ENCODE data around the gene ITGA8.

Gene ITGA8

GRCh38 chr10:15712883-15713282 is 6.8 kb downstream of the ITGA8 start:
- no peak for DNase-seq (ENCODE audit: low read depth)
- no peak overlapping the region for H3K4me3 ChIP-seq (ENCODE audit: low read depth, low read length)
- TF ChIP-seq, protein P1, sequence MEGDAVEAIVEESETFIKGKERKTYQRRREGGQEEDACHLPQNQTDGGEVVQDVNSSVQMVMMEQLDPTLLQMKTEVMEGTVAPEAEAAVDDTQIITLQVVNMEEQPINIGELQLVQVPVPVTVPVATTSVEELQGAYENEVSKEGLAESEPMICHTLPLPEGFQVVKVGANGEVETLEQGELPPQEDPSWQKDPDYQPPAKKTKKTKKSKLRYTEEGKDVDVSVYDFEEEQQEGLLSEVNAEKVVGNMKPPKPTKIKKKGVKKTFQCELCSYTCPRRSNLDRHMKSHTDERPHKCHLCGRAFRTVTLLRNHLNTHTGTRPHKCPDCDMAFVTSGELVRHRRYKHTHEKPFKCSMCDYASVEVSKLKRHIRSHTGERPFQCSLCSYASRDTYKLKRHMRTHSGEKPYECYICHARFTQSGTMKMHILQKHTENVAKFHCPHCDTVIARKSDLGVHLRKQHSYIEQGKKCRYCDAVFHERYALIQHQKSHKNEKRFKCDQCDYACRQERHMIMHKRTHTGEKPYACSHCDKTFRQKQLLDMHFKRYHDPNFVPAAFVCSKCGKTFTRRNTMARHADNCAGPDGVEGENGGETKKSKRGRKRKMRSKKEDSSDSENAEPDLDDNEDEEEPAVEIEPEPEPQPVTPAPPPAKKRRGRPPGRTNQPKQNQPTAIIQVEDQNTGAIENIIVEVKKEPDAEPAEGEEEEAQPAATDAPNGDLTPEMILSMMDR (IDR thresholded peaks at IDR 0.05; ENCODE audit: low read depth, low read length, missing control alignments), result no peak

DNA sequence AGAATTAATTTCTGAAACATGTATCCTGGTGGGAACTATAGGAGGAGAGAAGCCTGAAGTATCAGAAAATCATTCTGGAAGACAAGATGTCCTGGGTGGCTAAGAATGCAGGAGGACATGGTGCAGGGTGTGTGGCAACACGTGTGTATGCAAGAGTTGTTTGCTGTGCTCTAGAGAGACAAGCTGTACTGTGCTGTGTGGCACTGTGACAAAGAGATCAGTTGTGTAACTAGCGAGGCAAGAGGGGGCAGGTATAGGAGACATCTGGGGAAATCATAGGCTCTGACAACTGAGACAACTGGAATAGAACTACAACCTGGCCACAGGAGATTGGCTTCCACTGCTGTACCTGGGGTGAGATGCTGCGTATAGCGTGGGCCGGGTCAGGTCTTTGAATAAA is 9.3 kb downstream of the ITGA8 start:
- TF ChIP-seq, protein P1 (IDR thresholded peaks at IDR 0.05; ENCODE audit: low read depth, low read length, missing control alignments), result no peak
- no peak overlapping the region for H3K4me3 ChIP-seq (ENCODE audit: low read depth, low read length)
- DNase-seq (ENCODE audit: low read depth), result no peak

DNA sequence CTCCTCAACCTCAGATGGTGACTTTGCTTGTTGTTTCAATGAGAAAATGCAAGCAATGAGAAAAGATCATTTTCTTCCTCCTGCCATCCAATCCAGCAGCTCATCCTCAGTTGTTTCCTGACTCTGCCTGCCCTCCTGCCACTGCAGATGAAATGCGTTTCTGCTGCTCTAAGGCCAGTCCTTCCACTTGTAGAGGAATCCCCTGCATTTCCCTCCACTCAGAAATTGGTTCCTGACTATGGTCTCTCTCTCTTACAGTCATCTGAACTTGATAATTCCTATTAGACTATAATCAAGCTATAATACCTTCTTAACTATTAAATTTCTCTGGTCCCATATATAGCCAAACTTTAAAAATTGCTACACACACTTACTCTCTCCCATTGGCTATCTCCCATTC is 14.4 kb downstream of the ITGA8 start:
- DNase-seq (ENCODE audit: low read depth), result no peak
- TF ChIP-seq, protein P1 (IDR thresholded peaks at IDR 0.05; ENCODE audit: low read depth, low read length, missing control alignments), result no peak
- H3K4me3 ChIP-seq (ENCODE audit: low read depth, low read length), result no peak overlapping the region

DNA sequence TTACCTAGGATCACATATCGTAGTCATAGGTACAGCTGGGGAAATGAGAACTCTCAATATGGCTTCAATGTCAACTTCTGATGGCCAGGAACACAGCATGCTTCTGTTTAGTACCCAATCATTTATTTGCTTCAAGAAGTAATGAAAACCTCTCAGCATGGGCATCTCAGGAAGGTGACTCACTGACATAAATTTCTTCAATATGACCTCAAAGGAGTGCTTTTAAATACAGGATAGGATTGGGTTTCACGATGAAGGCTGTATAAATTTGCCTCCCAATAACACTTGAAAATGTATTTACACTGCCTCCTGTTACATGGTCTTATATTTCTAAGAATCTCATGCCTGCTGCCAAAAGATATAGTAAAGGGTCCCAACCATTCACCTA is 15.1 kb downstream of the ITGA8 start:
- DNase-seq (ENCODE audit: low read depth), result no peak
- TF ChIP-seq, protein P1 (IDR thresholded peaks at IDR 0.05; ENCODE audit: low read depth, low read length, missing control alignments), result no peak
- no peak overlapping the region for H3K4me3 ChIP-seq (ENCODE audit: low read depth, low read length)

DNA sequence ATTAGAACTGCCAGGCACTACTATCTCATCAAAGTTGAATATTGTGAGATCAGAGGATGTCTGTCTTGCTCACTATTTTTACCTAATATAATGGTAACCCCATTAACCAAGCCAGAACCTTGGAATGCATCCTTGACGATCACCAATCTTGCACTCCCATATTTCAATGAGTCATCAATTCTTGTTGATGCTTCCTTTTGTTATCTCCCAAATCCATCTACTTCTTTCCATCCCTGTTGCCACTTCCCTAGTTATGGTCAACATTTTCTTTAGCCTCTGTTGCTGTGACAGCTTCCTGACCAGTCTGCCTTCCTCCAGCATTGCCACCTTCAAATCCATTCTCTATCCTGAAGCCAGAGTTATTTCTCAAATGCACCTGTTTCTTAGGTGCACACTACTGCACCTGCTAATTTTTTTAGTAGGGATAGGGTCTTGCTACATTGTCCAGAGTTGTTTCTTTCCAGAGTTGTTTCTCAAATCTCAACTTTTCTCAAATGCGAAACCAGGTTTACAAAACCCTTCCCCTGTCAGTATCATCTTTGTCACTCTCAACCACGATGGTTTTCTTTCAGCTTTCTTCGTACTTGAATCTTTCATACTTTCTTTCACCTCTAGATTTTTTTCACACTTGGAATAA is 15.7 kb downstream of the ITGA8 start:
- DNase-seq (ENCODE audit: low read depth), result no peak
- TF ChIP-seq, protein P1 (IDR thresholded peaks at IDR 0.05; ENCODE audit: low read depth, low read length, missing control alignments), result no peak
- H3K4me3 ChIP-seq (ENCODE audit: low read depth, low read length), result no peak overlapping the region

- H3K4me3 ChIP-seq (ENCODE audit: low read depth, low read length), result no peak overlapping the region
- no peak for DNase-seq (ENCODE audit: low read depth)
- TF ChIP-seq, protein P1 (IDR thresholded peaks at IDR 0.05; ENCODE audit: low read depth, low read length, missing control alignments), result no peak
Observed at GRCh38 chr10:15703151-15703880, 16.4 kb downstream of the ITGA8 start.

Data from GM12864 (cell line).